SK-N-SH (cell line): Measurements from ENCODE around the gene NANOGP8.

Experiments
- CTCF ChIP-seq: fragments of 200-600 bp; sonication (generic); IDR thresholded peaks from 2 replicates; pipeline ENCODE4 v1.6.1; 2017; ENCODE audit warnings: antibody characterized with exemption, mild to moderate bottlenecking, moderate library complexity
- ELF1 ChIP-seq: IDR thresholded peaks from 2 replicates; pipeline ENCODE4 v1.4.0; 2012
- EP300 ChIP-seq, 2 experiments: IDR thresholded peaks; 2 replicates each; pipeline versions ENCODE4 v1.4.0 to v1.6.1; 2012; ENCODE audit warnings: borderline replicate concordance in 1 of 2, low read depth in 1 of 2, low read length in 1 of 2
- FOSL2 ChIP-seq: IDR thresholded peaks from 2 replicates; pipeline ENCODE4 v1.4.0; 2012; ENCODE audit warnings: low read depth, mild to moderate bottlenecking, moderate library complexity, borderline replicate concordance
- MXI1 ChIP-seq: IDR thresholded peaks from 2 replicates; pipeline ENCODE4 v1.6.1; 2012; ENCODE audit warnings: mild to moderate bottlenecking, low read depth, low read length, improper control_type of control experiment
- NRF1 ChIP-seq: IDR thresholded peaks from 2 replicates; pipeline ENCODE4 v1.6.1; 2012; ENCODE audit warnings: low read depth, mild to moderate bottlenecking, low read length
- POLR2AphosphoS5 ChIP-seq: IDR thresholded peaks from 2 replicates; pipeline ENCODE4 v1.6.1; 2012; ENCODE audit warnings: low read depth, low read length
- RAD21 ChIP-seq: IDR thresholded peaks from 2 replicates; pipeline ENCODE4 v1.6.1; 2012; ENCODE audit warnings: mild to moderate bottlenecking, low read length
- SIN3A ChIP-seq: IDR thresholded peaks from 2 replicates; pipeline ENCODE4 v1.6.1; 2012; ENCODE audit warnings: low read depth, mild to moderate bottlenecking, low read length, moderate library complexity, borderline replicate concordance
- TAF1 ChIP-seq: IDR thresholded peaks from 2 replicates; pipeline ENCODE4 v1.6.1; 2012; ENCODE audit warnings: low read depth, mild to moderate bottlenecking, low read length, moderate library complexity, borderline replicate concordance
- TCF12 ChIP-seq: IDR thresholded peaks from 2 replicates; pipeline ENCODE4 v1.4.0; 2012
- USF2 ChIP-seq: fragments of 150-350 bp; IDR thresholded peaks from 2 replicates; pipeline ENCODE4 v1.6.1; 2017; ENCODE audit warnings: antibody characterized with exemption, low read length, low read depth, borderline replicate concordance
- YY1 ChIP-seq: IDR thresholded peaks from 2 replicates; pipeline ENCODE4 v1.4.0; 2012; ENCODE audit warnings: low read depth, mild to moderate bottlenecking
- TF ChIP-seq, protein P1 (sequence below): IDR thresholded peaks from 2 replicates; pipeline ENCODE4 v1.4.0; 2012; ENCODE audit warnings: low read depth

DNA sequence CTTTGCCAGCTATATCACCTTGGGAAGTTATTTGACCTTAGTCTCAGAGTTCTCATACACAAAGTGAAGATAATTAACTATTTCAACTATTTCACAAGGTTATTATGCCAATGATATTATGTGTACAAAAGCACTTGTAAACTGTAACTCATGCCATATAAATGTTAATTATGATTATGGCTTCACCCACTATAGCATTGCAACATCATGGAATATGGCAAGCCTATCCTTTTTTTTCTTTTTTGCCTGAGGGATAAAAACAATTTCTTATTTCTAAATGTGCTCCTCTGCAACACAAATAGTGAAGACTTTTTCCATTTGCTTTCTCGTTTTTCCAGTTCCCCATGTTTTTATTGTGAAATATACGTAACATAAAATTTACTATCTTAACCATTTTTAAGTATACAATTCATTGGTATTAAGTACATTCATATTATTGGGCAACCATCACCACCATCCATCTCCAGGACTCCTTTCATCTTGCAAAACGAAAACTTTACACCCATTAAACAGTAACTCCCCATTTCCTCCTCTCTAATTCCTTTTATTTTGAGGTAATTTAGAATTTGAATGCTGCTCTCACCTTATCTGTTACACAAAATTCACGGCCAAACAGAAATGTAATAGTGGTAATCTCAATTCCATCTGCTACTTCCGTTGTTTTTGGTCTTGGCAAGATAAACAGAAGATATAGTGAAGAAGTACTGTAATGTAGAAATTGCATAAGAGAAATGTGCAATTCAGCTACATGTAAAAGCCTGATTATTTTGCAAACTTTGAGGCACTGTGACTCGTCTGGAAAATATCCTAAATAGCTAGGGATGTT is 46.3 kb downstream of the NANOGP8 start:
- TF ChIP-seq RAD21: no peak
- TF ChIP-seq POLR2AphosphoS5: no peak
- TF ChIP-seq CTCF: no peak
- no peak for TF ChIP-seq YY1
- TF ChIP-seq, protein P1, sequence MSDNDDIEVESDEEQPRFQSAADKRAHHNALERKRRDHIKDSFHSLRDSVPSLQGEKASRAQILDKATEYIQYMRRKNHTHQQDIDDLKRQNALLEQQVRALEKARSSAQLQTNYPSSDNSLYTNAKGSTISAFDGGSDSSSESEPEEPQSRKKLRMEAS: no peak
- TF ChIP-seq FOSL2: no peak
- TF ChIP-seq EP300 (IDR thresholded peaks at IDR 0.05; ENCODE audit: borderline replicate concordance in 1 of 2, low read depth in 1 of 2, low read length in 1 of 2): no peak
- TF ChIP-seq SIN3A: no peak
- peak; percentile 9; the same call in 1 of the 2 replicates for TF ChIP-seq TCF12
- no peak for TF ChIP-seq USF2
- TF ChIP-seq NRF1: no peak
- no peak for TF ChIP-seq ELF1
- no peak for TF ChIP-seq MXI1
- no peak for TF ChIP-seq TAF1
